Ovary (tissue), 3 donors: ENCODE results near the gene TGIF2.

Source experiments
- EP300 ChIP-seq: sonication (generic); formaldehyde crosslinking; IDR thresholded peaks from one replicate; pipeline ENCODE4 v1.6.1; 2017; ENCODE audit warnings: antibody characterized with exemption
- POLR2A ChIP-seq: fragments of 450-650 bp; IDR thresholded peaks from one replicate; pipeline ENCODE4 v1.6.1; 2017; ENCODE audit warnings: antibody characterized with exemption, mild to moderate bottlenecking, moderate library complexity
- TF ChIP-seq, protein P1 (sequence below), 3 donors: fragments of 450-650 bp in 2 of 3; fragments of 200-600 bp in 1 of 3; IDR thresholded peaks; one replicate each; pipeline versions ENCODE4 v1.5.1 to v1.8.0; 2016 to 2022; ENCODE audit warnings: antibody characterized with exemption in 3 of 3, mild to moderate bottlenecking in 1 of 3
- donor health status: DM: no; HTN: no; CAD: no.

- TF ChIP-seq, protein P1, sequence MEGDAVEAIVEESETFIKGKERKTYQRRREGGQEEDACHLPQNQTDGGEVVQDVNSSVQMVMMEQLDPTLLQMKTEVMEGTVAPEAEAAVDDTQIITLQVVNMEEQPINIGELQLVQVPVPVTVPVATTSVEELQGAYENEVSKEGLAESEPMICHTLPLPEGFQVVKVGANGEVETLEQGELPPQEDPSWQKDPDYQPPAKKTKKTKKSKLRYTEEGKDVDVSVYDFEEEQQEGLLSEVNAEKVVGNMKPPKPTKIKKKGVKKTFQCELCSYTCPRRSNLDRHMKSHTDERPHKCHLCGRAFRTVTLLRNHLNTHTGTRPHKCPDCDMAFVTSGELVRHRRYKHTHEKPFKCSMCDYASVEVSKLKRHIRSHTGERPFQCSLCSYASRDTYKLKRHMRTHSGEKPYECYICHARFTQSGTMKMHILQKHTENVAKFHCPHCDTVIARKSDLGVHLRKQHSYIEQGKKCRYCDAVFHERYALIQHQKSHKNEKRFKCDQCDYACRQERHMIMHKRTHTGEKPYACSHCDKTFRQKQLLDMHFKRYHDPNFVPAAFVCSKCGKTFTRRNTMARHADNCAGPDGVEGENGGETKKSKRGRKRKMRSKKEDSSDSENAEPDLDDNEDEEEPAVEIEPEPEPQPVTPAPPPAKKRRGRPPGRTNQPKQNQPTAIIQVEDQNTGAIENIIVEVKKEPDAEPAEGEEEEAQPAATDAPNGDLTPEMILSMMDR (IDR thresholded peaks at IDR 0.05) = no peak
- TF ChIP-seq POLR2A = no peak
- TF ChIP-seq EP300 = no peak
These were observed 23.2 kb upstream of the TGIF2 start for GRCh38 chr20:36549942-36550789.
